ENCODE measurements around the gene PTPRT.

Gene PTPRT

DNA sequence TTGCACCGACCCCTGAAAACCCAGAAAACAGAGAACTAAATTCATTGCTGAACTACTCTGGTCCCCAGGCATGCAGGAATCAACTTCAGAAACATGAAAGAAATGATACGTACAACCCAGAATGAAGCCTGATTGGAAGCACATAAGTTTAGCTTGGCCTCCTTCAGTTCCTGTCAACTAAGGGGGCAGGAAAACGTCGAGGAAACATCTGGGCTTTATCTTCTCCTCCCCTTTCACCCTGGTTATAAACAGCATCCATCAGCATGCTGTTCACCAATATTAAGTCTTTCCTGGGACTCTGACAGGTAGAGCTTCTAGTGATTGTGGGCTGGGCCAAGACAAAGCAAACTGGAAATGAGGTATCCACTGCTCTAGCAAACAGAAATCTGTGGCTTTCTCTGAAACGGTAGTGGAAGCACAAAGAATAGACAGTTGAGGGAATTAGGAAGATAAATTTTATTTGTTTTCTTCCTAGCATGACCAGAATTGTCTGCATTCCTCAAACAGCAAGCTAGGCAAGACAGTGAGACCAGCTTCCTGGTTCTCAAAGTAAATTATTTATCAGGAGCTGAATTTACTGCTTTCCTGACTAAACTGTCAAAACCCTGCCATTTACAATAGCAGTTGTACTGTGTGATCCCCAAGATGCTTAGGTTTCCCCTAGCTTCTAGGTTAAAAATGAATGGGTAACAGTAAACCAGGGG lies 134.4 kb downstream of the PTPRT start:
- TF ChIP-seq, protein P1, sequence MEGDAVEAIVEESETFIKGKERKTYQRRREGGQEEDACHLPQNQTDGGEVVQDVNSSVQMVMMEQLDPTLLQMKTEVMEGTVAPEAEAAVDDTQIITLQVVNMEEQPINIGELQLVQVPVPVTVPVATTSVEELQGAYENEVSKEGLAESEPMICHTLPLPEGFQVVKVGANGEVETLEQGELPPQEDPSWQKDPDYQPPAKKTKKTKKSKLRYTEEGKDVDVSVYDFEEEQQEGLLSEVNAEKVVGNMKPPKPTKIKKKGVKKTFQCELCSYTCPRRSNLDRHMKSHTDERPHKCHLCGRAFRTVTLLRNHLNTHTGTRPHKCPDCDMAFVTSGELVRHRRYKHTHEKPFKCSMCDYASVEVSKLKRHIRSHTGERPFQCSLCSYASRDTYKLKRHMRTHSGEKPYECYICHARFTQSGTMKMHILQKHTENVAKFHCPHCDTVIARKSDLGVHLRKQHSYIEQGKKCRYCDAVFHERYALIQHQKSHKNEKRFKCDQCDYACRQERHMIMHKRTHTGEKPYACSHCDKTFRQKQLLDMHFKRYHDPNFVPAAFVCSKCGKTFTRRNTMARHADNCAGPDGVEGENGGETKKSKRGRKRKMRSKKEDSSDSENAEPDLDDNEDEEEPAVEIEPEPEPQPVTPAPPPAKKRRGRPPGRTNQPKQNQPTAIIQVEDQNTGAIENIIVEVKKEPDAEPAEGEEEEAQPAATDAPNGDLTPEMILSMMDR (IDR thresholded peaks at IDR 0.05) = no peak
- H3K27ac ChIP-seq = no peak overlapping the region

DNA sequence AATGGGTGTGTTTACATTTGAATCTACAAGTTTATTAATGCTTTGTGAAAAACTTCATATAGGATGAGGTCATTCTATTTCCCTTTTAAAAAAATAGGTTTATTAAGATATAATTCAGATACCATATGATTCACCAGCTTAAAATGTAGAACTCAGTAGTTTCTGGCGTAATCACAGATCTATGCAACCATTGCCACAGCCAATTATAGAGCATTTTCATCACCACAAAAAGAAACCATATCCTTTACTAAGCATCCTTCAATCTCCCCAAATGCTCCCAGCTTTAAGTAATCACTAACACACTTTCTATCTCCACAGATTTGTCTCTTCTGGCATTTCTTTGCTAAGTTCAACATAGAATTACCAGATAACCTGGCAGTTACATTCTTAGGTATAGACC lies 137.2 kb downstream of the PTPRT start:
- Histone ChIP-seq H3K36me3 (no peaks in the 10 kb centered on the region), H3K4me1 (no peaks in the 10 kb centered on the region), H3K9me3 (no peaks in the 10 kb centered on the region), H3K27me3 (no peaks in the 10 kb centered on the region), H3K27ac (no peak overlapping the region), H3K4me3 (no peak overlapping the region)
- TF ChIP-seq, protein P1 (IDR thresholded peaks at IDR 0.05) = no peak
- intact Hi-C loops (cut with DNase I; ENCODE audit: low total_unique reads) = no loop called here
- DNase-seq = no peak

More for the DNA sequence above, 134.4 kb downstream of the PTPRT start:
- Histone ChIP-seq H3K4me3 (no peak overlapping the region), H3K36me3 (no peaks in the 10 kb centered on the region), H3K27me3 (no peaks in the 10 kb centered on the region), H3K9me3 (no peaks in the 10 kb centered on the region), H3K4me1 (no peaks in the 10 kb centered on the region)
- intact Hi-C loops (cut with DNase I; ENCODE audit: low total_unique reads) = no loop called here
- DNase-seq = no peak

GRCh38 chr20:43046966-43047365 lies 142.7 kb downstream of the PTPRT start:
- no peaks in the 10 kb centered on the region for H3K9me3 ChIP-seq
- DNase-seq = no peak
- H3K4me1 ChIP-seq = no peaks in the 10 kb centered on the region
- H3K36me3 ChIP-seq = no peaks in the 10 kb centered on the region
- H3K27me3 ChIP-seq = peaks cover 0 to 2% of the 10 kb centered on the region in 2 donors
- no peak overlapping the region for H3K4me3 ChIP-seq
- intact Hi-C loops (cut with DNase I; ENCODE audit: low total_unique reads) = no loop called here
- H3K27ac ChIP-seq = no peak overlapping the region
- TF ChIP-seq, protein P1 (IDR thresholded peaks at IDR 0.05) = no peak

DNA sequence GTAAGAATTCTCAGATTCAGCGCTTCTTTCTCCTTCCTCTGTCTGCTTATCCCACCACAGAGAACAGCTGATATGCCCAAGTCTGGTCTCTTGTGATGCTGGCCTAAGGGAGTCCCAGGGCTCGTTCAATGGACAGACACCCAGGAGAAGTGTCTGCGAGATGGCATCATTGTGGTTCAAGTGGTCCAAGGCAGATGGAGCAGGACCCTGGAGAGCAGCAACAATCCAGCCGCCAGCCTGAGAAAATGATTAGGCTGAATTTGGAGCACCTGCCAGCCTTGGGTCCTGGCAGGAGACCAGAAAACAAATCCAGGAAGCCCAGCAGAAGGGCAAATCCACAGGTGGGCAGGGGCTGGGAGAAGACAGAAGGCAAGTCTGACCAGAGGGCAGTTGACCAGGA lies 145.8 kb downstream of the PTPRT start:
- TF ChIP-seq, protein P1 (IDR thresholded peaks at IDR 0.05) = no peak
- no peaks in the 10 kb centered on the region for H3K9me3 ChIP-seq
- intact Hi-C loops (cut with DNase I; ENCODE audit: low total_unique reads) = no loop called here
- H3K27me3 ChIP-seq = peaks cover 0 to 2% of the 10 kb centered on the region in 2 donors
- H3K27ac ChIP-seq = no peak overlapping the region
- no peak for DNase-seq
- H3K4me1 ChIP-seq = no peaks in the 10 kb centered on the region
- H3K36me3 ChIP-seq = no peaks in the 10 kb centered on the region
- no peak overlapping the region for H3K4me3 ChIP-seq

GRCh38 chr20:43040427-43040826 lies 149.3 kb downstream of the PTPRT start:
- Histone ChIP-seq H3K4me1 (no peaks in the 10 kb centered on the region), H3K9me3 (no peaks in the 10 kb centered on the region), H3K27ac (no peak overlapping the region), H3K27me3 (no peaks in the 10 kb centered on the region), H3K36me3 (no peaks in the 10 kb centered on the region), H3K4me3 (no peak overlapping the region)
- TF ChIP-seq, protein P1 (IDR thresholded peaks at IDR 0.05) = no peak
- no peak for DNase-seq
- intact Hi-C loops (cut with DNase I; ENCODE audit: low total_unique reads) = no loop called here
